Renal pelvis (tissue), 4 donors: Measurements from ENCODE around the gene CCDC33. TPM values are rescaled to one million over a fixed set of nuclear protein-coding genes. Genes with fewer than 3 reads are reported as not detected.

ENCODE experiments used
- DNase-seq: peaks from one replicate; pipeline ENCODE4 v3.0.0-alpha.2; 2013
- polyA plus RNA-seq, 3 donors: library from polyadenylated mRNA; unstranded; fragments of 120-200 nt; gene quantifications; one replicate each; pipeline ENCODE4 v1.2.1, GENCODE V29; 2013; ENCODE audit not compliant: insufficient read length in 3 of 3

Gene CCDC33
- polyA plus RNA-seq, 3 donors, result 4.7 to 9.1 (median 8.7) TPM

DNA sequence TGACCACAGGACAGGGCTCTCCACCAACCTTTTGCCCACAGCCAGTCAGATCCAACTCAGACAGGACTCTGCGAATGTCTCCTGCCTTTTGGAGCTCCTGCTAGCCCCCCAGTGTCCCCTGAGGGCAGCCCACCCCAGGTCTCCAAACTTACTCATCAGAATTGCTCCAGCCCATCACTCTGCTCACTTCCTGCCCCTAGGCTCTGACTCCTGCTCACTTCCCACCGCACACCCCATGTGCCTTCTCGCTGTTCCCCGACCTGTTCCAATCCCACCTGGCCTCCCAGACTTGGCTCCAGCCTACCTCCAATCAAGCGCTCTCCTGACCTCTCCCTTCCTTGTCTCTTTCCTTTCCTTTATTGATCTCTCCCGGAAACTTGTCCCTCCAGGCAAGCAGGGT, 27.6 kb upstream of the CCDC33 start:
- no peak for DNase-seq

GRCh38 chr15:74208901-74209559, 27.1 kb upstream of the CCDC33 start:
- no peak for DNase-seq

GRCh38 chr15:74209560-74209958, 26.6 kb upstream of the CCDC33 start:
- no peak for DNase-seq

- DNase-seq, result no peak
These were observed 26.0 kb upstream of the CCDC33 start for GRCh38 chr15:74209997-74210671.

GRCh38 chr15:74210729-74211128, 25.4 kb upstream of the CCDC33 start:
- no peak for DNase-seq

DNA sequence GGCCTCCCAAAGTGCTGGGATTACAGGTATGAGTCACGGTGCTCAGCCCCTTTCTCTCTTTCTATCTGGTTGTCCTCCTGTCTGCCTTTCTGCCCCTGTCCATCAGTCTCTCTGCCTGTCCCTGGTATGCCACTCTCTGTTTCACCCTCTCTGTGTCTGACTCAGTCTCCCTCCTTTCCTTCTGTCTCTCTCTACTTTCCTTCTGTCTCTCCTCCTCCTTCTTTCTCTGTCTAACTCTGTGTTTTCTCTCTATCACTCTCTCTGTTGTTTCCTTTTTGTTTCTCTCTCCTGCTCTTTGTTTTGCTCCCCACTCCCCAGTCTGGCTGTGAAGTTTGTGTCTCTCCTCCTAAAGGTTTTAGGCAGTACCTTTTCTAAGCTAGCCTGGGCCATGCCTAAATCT, 24.5 kb upstream of the CCDC33 start:
- DNase-seq, result no peak

- no peak for DNase-seq
These were observed 23.6 kb upstream of the CCDC33 start for GRCh38 chr15:74212494-74212893.

GRCh38 chr15:74213858-74214284, 22.3 kb upstream of the CCDC33 start:
- DNase-seq, result no peak

- DNase-seq, result no peak
These were observed 21.7 kb upstream of the CCDC33 start for GRCh38 chr15:74214324-74215021.

GRCh38 chr15:74215958-74216357, 20.2 kb upstream of the CCDC33 start:
- no peak for DNase-seq

DNA sequence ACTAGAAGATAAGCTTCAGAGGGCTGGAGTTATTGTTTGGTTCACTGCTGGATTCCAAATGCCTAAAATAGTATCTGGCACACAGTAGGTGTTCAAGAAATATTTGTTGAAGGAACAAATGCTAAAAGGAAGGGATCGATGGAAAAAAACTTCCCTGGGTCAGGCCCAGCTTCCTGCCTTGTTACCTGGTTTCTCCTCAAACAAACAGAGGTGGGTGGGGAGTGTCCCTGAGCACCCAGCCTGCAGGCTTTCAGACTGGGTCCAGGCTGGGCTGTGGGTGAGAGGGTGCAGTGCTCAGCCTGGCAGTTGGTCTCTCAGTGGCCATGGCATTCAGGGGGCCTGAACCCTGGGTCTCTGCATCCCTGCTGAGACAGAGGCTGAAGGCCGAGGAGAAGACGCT, 19.2 kb upstream of the CCDC33 start:
- DNase-seq, result no peak

DNA sequence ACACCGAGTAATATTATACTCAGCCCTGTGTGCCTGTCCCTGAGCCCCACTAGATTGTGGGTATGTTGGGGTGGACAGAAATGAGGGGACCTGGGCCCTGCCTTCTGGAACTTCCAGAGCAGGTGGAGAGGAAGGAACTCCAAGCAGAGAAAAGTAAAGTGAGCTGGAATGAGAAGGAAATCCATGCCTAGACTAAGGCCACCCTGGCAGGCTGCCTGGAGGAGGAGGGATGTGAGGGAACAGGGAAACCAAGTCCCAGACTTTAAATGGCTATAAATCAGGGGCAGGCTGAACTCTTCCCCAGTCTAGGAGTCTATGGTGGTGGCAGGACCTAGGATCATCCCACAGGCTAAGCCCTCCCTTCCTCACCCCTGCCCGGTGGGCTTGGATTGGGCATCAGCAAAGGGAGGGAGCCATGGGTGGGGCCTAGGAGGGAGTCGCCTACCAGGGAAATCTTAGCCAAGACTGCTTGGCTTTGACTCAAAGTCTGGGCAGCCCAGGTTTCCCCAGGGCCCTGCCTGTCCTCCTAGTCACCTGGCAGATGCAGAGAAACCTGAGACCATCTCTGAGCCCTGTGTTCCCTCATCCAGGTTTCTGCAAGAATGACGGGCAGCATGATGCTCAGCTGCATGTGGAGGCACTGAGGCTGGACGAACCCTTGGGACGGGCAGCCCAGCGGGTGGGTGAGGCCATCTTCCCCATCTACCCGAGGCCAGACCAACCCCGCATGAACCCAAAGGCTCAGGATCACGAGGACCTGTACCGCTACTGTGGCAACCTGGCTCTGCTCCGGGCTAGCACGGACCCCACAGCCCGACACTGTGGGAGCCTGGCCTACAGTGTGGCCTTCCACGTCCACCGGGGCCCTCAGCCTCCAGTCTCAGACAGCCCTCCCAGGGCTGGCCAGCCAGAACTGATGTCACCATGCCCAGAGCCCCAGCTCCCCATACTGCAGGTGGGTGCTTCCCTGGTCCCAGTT, 17.9 kb upstream of the CCDC33 start:
- DNase-seq, result no peak

DNA sequence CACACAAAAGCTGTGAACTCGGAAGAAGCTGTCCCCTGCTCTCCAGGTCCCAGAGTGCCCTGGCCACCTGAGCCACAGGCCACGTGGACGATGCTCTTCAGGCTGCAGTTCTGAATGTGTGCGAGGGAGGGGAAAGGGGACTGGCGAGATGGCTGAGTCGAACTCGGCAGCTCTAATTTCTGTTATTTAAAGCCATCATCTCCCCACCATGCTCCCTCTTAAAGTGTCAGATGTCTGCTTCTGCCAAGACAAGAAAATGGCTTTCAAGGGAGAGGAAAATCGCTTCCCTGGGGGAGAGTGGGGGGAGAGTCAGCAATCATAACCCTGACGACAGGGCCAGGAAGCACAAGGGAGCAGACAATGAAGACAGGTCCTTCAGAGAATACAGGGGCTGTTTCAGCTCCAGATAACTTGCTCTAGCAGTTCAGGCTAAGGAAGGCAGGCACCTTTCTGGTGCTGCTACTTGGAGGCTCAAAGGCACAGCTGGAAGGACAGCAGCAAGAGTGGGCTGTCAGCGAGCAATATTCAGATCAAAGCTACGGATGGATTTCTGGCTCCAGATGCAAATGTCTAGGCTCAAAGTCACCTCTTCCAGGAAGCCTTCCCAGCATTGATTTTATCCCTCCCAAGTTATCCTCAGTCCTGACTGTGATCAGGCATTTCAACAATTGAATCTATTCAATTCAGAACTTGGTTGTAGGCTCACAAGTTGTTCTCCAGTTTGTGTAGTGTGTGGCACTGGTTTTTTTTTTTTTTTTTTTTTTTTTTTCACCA, 15.5 kb upstream of the CCDC33 start:
- DNase-seq, result no peak

GRCh38 chr15:74221399-74222239, 14.5 kb upstream of the CCDC33 start:
- DNase-seq, result no peak

- no peak for DNase-seq
These were observed 13.6 kb upstream of the CCDC33 start for GRCh38 chr15:74222240-74223119.

- DNase-seq, result no peak
These were observed 10.2 kb upstream of the CCDC33 start for GRCh38 chr15:74225928-74226327.

DNA sequence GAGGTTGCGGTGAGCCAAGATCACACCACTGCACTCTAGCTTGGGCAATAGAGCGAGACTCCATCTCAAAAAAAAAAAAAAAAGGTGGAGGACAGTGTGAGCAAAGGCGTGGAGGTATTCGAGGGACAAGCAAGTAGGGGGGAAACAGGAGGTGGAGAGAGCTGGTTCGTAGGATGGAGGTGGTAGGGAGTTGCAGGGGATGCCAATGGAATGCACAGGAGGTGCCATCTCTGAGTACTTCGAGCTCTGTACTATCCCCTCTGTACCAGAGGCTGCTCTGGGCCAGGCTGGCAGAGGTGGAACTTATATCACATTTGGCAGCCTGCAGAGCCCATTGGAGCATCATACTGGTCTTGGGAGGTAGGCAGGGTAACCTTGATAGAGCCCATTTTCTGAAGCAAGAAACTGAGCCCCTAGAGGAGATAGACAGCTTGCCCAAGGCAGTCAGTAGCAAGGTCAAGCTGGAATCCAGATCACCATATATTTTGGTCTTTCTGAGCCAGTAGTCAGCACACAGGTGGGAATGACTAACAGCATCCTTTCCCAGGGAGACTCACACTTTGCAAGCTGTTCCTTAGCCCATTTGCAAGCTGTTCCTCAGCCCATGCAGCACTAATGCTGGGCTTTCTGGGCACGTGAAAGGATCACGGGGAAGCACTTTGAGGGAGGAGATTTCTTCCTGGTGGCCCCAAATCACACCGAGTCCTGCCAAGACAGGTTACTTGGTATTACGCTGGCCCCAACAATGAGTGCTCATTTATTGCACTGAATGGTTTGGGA, 9.2 kb upstream of the CCDC33 start:
- no peak for DNase-seq
